ENCODE data around the gene FSIP1.

The FSIP1 gene

GRCh38 chr15:39784125-39784524 lies 1.5 kb upstream of the FSIP1 start:
- Mint-ChIP-seq H3K4me3 (peak overlapping the region; percentile 90), H3K36me3 (no peaks in the 10 kb centered on the region), H3K27ac (peak overlapping the region; percentile 79), H3K27me3 (no peaks in the 10 kb centered on the region), H3K9me3 (no peaks in the 10 kb centered on the region), H3K4me1 (peaks cover 63% of the 10 kb centered on the region)

DNA sequence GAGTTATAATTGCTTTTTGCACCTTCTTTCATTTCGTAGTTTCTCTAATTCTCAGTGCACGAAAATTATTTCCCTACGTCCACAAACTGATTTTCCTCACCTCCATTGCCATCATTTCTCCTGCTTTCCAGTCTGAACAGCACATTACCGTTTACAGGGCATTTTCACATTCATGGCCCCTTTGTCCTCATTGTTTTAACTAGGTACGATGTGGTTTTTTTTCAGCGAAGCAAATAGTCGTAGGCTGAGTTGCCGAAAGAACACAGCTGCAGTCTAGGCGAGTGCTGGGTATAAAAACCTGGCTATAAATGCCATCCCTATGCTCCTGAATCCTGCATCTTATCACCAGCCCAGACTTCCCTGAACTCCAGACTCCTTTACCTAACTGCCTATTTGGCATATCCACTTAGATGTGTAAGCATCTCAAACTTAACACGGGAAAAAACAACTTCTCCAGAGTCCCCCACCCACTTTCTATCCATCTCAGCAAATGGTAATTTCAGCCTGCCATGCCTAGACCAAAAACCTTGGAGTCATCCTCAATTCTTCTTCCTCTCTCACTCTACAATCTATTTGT lies 691 bp upstream of the FSIP1 start:
- Mint-ChIP-seq H3K4me3 (peak overlapping the region; percentile 90), H3K4me1 (peaks cover 62% of the 10 kb centered on the region), H3K36me3 (no peaks in the 10 kb centered on the region), H3K9me3 (no peaks in the 10 kb centered on the region), H3K27ac (peak overlapping the region; percentile 79), H3K27me3 (no peaks in the 10 kb centered on the region)

GRCh38 chr15:39781967-39782302 lies 706 bp downstream of the FSIP1 start:
- Mint-ChIP-seq H3K4me3 (peak overlapping the region; percentile 90), H3K4me1 (peaks cover 54% of the 10 kb centered on the region), H3K36me3 (no peaks in the 10 kb centered on the region), H3K27ac (peak overlapping the region; percentile 79), H3K9me3 (no peaks in the 10 kb centered on the region), H3K27me3 (peaks cover 2% of the 10 kb centered on the region)

DNA sequence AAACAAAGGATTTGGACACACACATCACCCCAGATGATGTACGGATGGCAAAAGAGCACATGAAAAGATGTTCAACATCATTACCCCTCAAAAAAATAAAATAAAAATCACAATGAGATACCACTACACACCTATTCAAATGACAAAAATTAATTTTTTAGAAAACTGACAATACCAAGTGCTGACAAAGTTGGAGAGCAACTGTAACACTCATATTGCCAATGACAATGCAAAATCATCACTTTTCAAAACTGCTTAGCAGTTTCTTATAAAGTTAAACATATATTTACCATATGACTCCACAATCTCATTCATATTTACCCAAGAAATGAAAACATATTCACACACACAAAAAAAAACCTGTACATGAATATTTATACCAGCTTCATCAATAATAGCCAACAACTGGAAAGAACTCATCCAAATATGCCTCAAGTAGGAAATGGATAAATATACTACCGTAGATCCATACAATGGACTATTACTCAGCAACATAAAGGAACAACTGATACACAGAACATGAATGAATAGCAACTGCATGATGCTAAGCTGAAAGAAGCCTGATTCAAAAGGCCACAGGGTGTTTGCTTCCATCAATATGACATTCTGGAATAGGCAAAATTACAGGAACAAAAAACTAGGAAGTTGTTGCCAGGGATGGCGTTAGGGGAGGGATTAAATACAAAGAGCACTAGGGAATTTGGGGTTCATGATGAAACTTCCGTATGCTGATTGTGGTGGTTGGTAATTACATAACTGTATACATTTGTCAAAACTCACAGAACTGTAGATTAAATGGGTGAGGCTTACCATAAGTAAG lies 1.3 kb downstream of the FSIP1 start:
- Mint-ChIP-seq H3K36me3 (no peaks in the 10 kb centered on the region), H3K27me3 (peaks cover 2% of the 10 kb centered on the region), H3K4me1 (peaks cover 49% of the 10 kb centered on the region), H3K4me3 (peak overlapping the region; percentile 90), H3K9me3 (no peaks in the 10 kb centered on the region), H3K27ac (peak overlapping the region; percentile 86)

- Mint-ChIP-seq H3K27ac (no peak overlapping the region), H3K36me3 (no peaks in the 10 kb centered on the region), H3K4me3 (no peak overlapping the region), H3K4me1 (peaks cover 34% of the 10 kb centered on the region), H3K9me3 (no peaks in the 10 kb centered on the region), H3K27me3 (peaks cover 2% of the 10 kb centered on the region)
Measured at GRCh38 chr15:39778021-39778420, 4.6 kb downstream of the FSIP1 start.

- Mint-ChIP-seq H3K4me1 (peaks cover 32% of the 10 kb centered on the region), H3K4me3 (no peak overlapping the region), H3K36me3 (no peaks in the 10 kb centered on the region), H3K27ac (no peak overlapping the region), H3K27me3 (peaks cover 2% of the 10 kb centered on the region), H3K9me3 (no peaks in the 10 kb centered on the region)
Measured at GRCh38 chr15:39777496-39777895, 5.1 kb downstream of the FSIP1 start.

DNA sequence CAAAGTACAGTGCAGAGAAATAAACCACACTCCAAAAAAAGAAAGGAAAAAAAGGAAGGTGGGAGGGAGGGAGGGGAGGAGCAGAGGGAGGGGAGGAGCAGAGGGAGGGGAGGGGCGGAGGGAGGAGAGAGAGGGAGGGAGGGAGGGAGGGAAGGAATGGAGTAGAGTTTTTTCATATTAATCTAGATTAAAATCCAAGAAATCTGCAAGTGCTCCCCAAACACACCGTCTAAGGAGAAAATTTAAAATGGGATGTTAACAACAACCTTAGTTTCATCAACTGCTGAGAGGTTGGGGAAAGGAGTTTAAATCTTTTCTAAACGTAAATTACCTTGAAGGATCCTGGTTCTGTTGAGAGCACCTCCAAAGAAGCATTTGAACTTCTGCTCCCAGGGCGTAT lies 6.6 kb downstream of the FSIP1 start:
- H3K27ac Mint-ChIP-seq, result no peak overlapping the region
- peaks cover 2% of the 10 kb centered on the region for H3K27me3 Mint-ChIP-seq
- H3K36me3 Mint-ChIP-seq, result no peaks in the 10 kb centered on the region
- H3K9me3 Mint-ChIP-seq, result no peaks in the 10 kb centered on the region
- H3K4me3 Mint-ChIP-seq, result no peak overlapping the region
- peaks cover 24% of the 10 kb centered on the region for H3K4me1 Mint-ChIP-seq

- Mint-ChIP-seq H3K4me3 (peak overlapping the region; percentile 52), H3K27ac (peak overlapping the region; percentile 79), H3K4me1 (peaks cover 20% of the 10 kb centered on the region), H3K27me3 (peaks cover 2% of the 10 kb centered on the region), H3K36me3 (no peaks in the 10 kb centered on the region), H3K9me3 (no peaks in the 10 kb centered on the region)
Measured at GRCh38 chr15:39774688-39775267, 7.9 kb downstream of the FSIP1 start.

GRCh38 chr15:39770748-39771689 lies 11.6 kb downstream of the FSIP1 start:
- Mint-ChIP-seq H3K27ac (no peak overlapping the region), H3K36me3 (no peaks in the 10 kb centered on the region), H3K9me3 (no peaks in the 10 kb centered on the region), H3K4me3 (no peak overlapping the region), H3K4me1 (peaks cover 20% of the 10 kb centered on the region), H3K27me3 (no peaks in the 10 kb centered on the region)

DNA sequence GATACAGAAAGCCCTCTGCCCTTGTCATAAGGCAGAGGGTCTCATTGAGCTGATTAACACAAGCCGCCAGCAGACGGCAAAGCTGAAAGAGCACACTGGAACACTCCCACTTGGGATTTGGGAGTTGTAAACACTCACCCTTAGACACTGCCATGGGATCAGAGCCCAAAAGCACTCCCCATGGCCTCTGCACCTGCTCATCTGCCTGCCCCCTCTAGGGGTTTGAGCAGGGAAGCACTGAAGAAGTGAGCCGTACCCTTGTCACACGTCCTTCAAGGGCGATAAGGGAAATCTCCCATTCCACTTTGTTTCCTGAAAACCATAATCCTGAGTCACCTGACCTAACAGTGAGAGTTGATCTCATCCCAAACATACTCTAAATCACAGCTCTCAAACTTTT lies 14.7 kb downstream of the FSIP1 start:
- Mint-ChIP-seq H3K27me3 (no peaks in the 10 kb centered on the region), H3K36me3 (no peaks in the 10 kb centered on the region), H3K4me3 (no peak overlapping the region), H3K9me3 (no peaks in the 10 kb centered on the region), H3K4me1 (peaks cover 4% of the 10 kb centered on the region), H3K27ac (no peak overlapping the region)

- no peaks in the 10 kb centered on the region for H3K4me1 Mint-ChIP-seq
- no peaks in the 10 kb centered on the region for H3K36me3 Mint-ChIP-seq
- H3K27ac Mint-ChIP-seq, result no peak overlapping the region
- no peak overlapping the region for H3K4me3 Mint-ChIP-seq
- no peaks in the 10 kb centered on the region for H3K9me3 Mint-ChIP-seq
- H3K27me3 Mint-ChIP-seq, result no peaks in the 10 kb centered on the region
Measured at GRCh38 chr15:39761006-39761405, 21.6 kb downstream of the FSIP1 start.

DNA sequence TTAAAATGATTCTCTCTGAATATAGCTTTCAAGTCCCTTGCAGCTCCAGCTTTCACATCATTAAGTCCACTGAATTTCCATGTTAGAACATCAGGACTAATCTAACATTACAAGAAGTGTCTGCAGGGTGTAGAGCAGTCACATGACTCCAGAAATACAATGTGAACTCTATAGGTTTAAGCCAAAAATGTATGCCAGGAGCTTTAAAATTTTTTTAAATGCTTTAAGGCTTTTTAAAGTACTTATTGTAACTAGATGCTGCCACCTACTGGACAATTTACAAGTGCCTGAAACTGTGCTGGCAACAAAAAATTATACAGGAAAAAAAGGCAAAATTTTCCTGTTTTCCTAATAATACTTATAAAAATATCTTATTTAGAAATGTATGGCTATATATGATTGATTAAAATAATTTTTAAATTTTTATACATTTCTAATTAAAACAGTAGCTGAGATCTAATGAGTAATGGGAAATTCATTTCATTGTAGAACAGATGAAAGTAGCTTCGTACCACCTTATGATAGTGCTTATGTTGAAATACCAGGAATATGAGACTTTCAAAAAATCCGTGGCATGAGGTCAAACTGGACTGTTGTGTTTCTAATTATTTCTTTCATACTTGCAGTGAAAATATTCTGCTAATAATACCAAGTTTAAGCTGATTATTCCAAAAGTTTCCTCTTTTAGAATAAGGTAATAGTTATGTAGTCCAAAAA lies 25.7 kb downstream of the FSIP1 start:
- Mint-ChIP-seq H3K36me3 (no peaks in the 10 kb centered on the region), H3K4me1 (no peaks in the 10 kb centered on the region), H3K27me3 (no peaks in the 10 kb centered on the region), H3K27ac (no peak overlapping the region), H3K4me3 (no peak overlapping the region), H3K9me3 (no peaks in the 10 kb centered on the region)

DNA sequence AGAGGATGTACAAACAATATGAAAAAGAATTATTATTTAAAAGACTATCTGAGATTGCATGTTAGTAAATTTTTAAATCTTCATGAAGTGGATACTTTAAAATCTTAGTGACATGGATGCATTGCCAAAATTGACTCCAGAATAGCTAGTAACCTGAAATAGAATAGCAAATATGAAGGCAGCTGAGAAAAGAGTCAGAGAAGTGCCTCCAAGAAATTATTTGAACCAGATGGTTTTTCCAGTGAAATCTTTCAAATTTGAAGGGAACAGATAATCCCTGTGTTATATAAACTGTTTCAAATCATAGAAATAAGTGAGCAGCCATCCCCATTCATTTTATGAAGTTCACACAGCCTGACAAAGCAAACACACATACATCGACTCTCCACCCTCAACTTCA lies 29.6 kb downstream of the FSIP1 start:
- Mint-ChIP-seq H3K4me1 (no peaks in the 10 kb centered on the region), H3K27me3 (peaks cover 8% of the 10 kb centered on the region), H3K4me3 (no peak overlapping the region), H3K9me3 (no peaks in the 10 kb centered on the region), H3K27ac (no peak overlapping the region), H3K36me3 (peaks cover 4% of the 10 kb centered on the region)

GRCh38 chr15:39752246-39752645 lies 30.4 kb downstream of the FSIP1 start:
- Mint-ChIP-seq H3K27me3 (peaks cover 10% of the 10 kb centered on the region), H3K27ac (no peak overlapping the region), H3K4me1 (no peaks in the 10 kb centered on the region), H3K4me3 (no peak overlapping the region), H3K9me3 (no peaks in the 10 kb centered on the region), H3K36me3 (peaks cover 4% of the 10 kb centered on the region)

DNA sequence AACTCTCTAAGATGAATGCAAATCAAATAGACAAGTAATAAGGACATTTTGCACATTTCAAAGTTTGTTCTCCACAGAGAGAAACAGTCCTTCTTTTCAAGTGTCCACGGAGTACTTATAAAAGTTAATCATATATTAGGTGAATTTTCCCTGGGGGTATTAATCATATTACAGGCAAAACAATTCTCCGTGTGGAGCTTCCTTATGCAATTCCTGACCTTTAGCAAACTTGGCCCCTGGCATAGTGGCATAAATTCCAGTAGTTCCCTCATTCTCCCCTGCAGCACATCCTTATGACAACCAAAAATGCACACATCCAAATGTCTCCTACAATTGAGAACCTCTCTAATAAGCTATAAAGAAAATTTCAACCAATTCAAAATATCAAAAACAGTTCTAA lies 34.4 kb downstream of the FSIP1 start:
- Mint-ChIP-seq H3K4me1 (no peaks in the 10 kb centered on the region), H3K27me3 (peaks cover 19% of the 10 kb centered on the region), H3K9me3 (no peaks in the 10 kb centered on the region), H3K4me3 (no peak overlapping the region), H3K36me3 (peaks cover 4% of the 10 kb centered on the region), H3K27ac (no peak overlapping the region)

Data from activated naive CD4-positive, alpha-beta T cell treated with anti-CD3 and anti-CD28 coated beads, Interleukin-2, amount 50 U/mL, for 24 hours (primary cell).